Brain microvascular endothelial cell (primary cell): ENCODE data around the gene NSUN3.

Source experiments
- DNase-seq: peaks from one replicate; pipeline ENCODE4 v3.0.0-alpha.2; 2020
- H3K27ac ChIP-seq: fragments of 250-450 bp; sonication (Bioruptor Pico); 2 replicates; pipeline ENCODE4 v1.5.1; 2020; ENCODE audit warnings: mild to moderate bottlenecking, moderate library complexity
- H3K27me3 ChIP-seq: fragments of 250-450 bp; sonication (Bioruptor Pico); replicated peaks from 2 replicates; pipeline ENCODE4 v1.5.1; 2020; ENCODE audit warnings: mild to moderate bottlenecking
- H3K36me3 ChIP-seq: fragments of 250-450 bp; sonication (Bioruptor Pico); replicated peaks from 2 replicates; pipeline ENCODE4 v1.5.1; 2020; ENCODE audit warnings: mild to moderate bottlenecking
- H3K4me3 ChIP-seq: 2 replicates; pipeline ENCODE4 v1.5.1; 2011; ENCODE audit warnings: low read depth, mild to moderate bottlenecking, control low read depth, low read length, moderate library complexity
- CTCF ChIP-seq: IDR thresholded peaks from 2 replicates; pipeline ENCODE4 v1.5.1; 2011; ENCODE audit warnings: low read depth, mild to moderate bottlenecking, moderate library complexity, low read length, control low read depth, inconsistent platforms; ENCODE audit errors: missing control alignments
- in situ Hi-C: cut with HindIII; loops from 2 replicates; pipeline ENCODE4 v1.10.0; 2017; ENCODE audit warnings: low sequenced_read_pairs, low pct_ligation_motif_present

The NSUN3 gene

GRCh38 chr3:94121161-94121560 is 58.3 kb downstream of the NSUN3 start:
- no peak overlapping the region for H3K27ac ChIP-seq
- no peaks in the 10 kb centered on the region for H3K27me3 ChIP-seq
- H3K36me3 ChIP-seq = no peaks in the 10 kb centered on the region
- H3K4me3 ChIP-seq = no peak overlapping the region
- in situ Hi-C loops = no loop called here
- no peak for DNase-seq
- no peak for TF ChIP-seq CTCF

GRCh38 chr3:94127115-94127514 is 64.3 kb downstream of the NSUN3 start:
- Histone ChIP-seq H3K27me3 (no peaks in the 10 kb centered on the region), H3K36me3 (no peaks in the 10 kb centered on the region), H3K27ac (no peak overlapping the region), H3K4me3 (no peak overlapping the region)
- no peak for DNase-seq
- in situ Hi-C loops = no loop called here
- TF ChIP-seq CTCF = no peak

GRCh38 chr3:94130690-94131089 is 67.8 kb downstream of the NSUN3 start:
- no peak for TF ChIP-seq CTCF
- Histone ChIP-seq H3K27me3 (no peaks in the 10 kb centered on the region), H3K4me3 (no peak overlapping the region), H3K27ac (no peak overlapping the region), H3K36me3 (no peaks in the 10 kb centered on the region)
- DNase-seq = no peak
- in situ Hi-C loops = no loop called here

GRCh38 chr3:94132777-94133176 is 69.9 kb downstream of the NSUN3 start:
- Histone ChIP-seq H3K36me3 (no peaks in the 10 kb centered on the region), H3K4me3 (no peak overlapping the region), H3K27me3 (no peaks in the 10 kb centered on the region), H3K27ac (no peak overlapping the region)
- no peak for DNase-seq
- TF ChIP-seq CTCF = no peak
- in situ Hi-C loops = no loop called here

GRCh38 chr3:94136133-94136532 is 73.3 kb downstream of the NSUN3 start:
- no peak overlapping the region for H3K27ac ChIP-seq
- in situ Hi-C loops = no loop called here
- DNase-seq = no peak
- H3K36me3 ChIP-seq = no peaks in the 10 kb centered on the region
- no peaks in the 10 kb centered on the region for H3K27me3 ChIP-seq
- TF ChIP-seq CTCF = no peak
- no peak overlapping the region for H3K4me3 ChIP-seq

GRCh38 chr3:94137377-94137776 is 74.5 kb downstream of the NSUN3 start:
- H3K4me3 ChIP-seq = no peak overlapping the region
- DNase-seq = peak; percentile 14
- TF ChIP-seq CTCF = no peak
- H3K27ac ChIP-seq = no peak overlapping the region
- in situ Hi-C loops = no loop called here
- H3K27me3 ChIP-seq = no peaks in the 10 kb centered on the region
- no peaks in the 10 kb centered on the region for H3K36me3 ChIP-seq
